C1 segment of cervical spinal cord (tissue), 14 donors: Measurements from ENCODE around the gene PGBD5.
"Not testable (repeated sequence)": the region's sequence is repeated elsewhere in the genome, so short reads cannot be mapped to it uniquely, and the experiment has no call there.

Experiments used
- DNase-seq, 14 donors: peaks; one replicate each; lab custom pipeline; 2025; lab: John Stamatoyannopoulos, UW

Gene PGBD5

GRCh38 chr1:230426246-230427093, at the start of gene PGBD5:
TSS of gene PGBD5 (minus strand) at chr1:230426332. CDS start at chr1:230425928, 404 bp downstream.
- peak in 13 of 14 donors; percentile 56 to 91 (median 78) for DNase-seq

GRCh38 chr1:230474924-230475323, 48.8 kb upstream of the PGBD5 start:
- DNase-seq, result not testable (repeated sequence)

- not testable (repeated sequence) for DNase-seq
Measured at GRCh38 chr1:230470750-230471149, 44.6 kb upstream of the PGBD5 start.

GRCh38 chr1:230469271-230469670, 43.1 kb upstream of the PGBD5 start:
- DNase-seq, result no peak

- DNase-seq, result peak in 1 of 14 donors; percentile 29
Measured at GRCh38 chr1:230465691-230466090, 39.6 kb upstream of the PGBD5 start.

GRCh38 chr1:230464671-230465070, 38.5 kb upstream of the PGBD5 start:
- DNase-seq, result peak in 2 of 14 donors; percentile 4

- no peak for DNase-seq
Measured at GRCh38 chr1:230463760-230464159, 37.6 kb upstream of the PGBD5 start.

- DNase-seq, result no peak
Measured at GRCh38 chr1:230463326-230463725, 37.2 kb upstream of the PGBD5 start.

- DNase-seq, result peak in 1 of 14 donors; percentile 1
Measured at GRCh38 chr1:230459465-230459864, 33.3 kb upstream of the PGBD5 start.

- DNase-seq, result no peak
Measured at GRCh38 chr1:230458509-230458908, 32.4 kb upstream of the PGBD5 start.

- no peak for DNase-seq
Measured at GRCh38 chr1:230456478-230456877, 30.3 kb upstream of the PGBD5 start.

GRCh38 chr1:230455291-230455690, 29.2 kb upstream of the PGBD5 start:
- DNase-seq, result no peak

- DNase-seq, result no peak
Measured at GRCh38 chr1:230453377-230453776, 27.2 kb upstream of the PGBD5 start.

- no peak for DNase-seq
Measured at GRCh38 chr1:230441183-230442029, 15.3 kb upstream of the PGBD5 start.

GRCh38 chr1:230435108-230435507, 9.0 kb upstream of the PGBD5 start:
- no peak for DNase-seq

- DNase-seq, result no peak
Measured at GRCh38 chr1:230431527-230431926, 5.4 kb upstream of the PGBD5 start.

- no peak for DNase-seq
Measured at GRCh38 chr1:230430499-230430898, 4.4 kb upstream of the PGBD5 start.

- DNase-seq, result no peak
Measured at GRCh38 chr1:230429067-230429735, 3.1 kb upstream of the PGBD5 start.

- DNase-seq, result no peak
Measured at GRCh38 chr1:230427981-230428380, 1.8 kb upstream of the PGBD5 start.

GRCh38 chr1:230427094-230427876, 1.2 kb upstream of the PGBD5 start:
- DNase-seq, result peak in 1 of 14 donors; percentile 36
